ENCODE measurements around the gene GPR78.

GRCh38 chr4:8538703-8539567 lies 41.3 kb upstream of the GPR78 start:
- TF ChIP-seq, protein P1, sequence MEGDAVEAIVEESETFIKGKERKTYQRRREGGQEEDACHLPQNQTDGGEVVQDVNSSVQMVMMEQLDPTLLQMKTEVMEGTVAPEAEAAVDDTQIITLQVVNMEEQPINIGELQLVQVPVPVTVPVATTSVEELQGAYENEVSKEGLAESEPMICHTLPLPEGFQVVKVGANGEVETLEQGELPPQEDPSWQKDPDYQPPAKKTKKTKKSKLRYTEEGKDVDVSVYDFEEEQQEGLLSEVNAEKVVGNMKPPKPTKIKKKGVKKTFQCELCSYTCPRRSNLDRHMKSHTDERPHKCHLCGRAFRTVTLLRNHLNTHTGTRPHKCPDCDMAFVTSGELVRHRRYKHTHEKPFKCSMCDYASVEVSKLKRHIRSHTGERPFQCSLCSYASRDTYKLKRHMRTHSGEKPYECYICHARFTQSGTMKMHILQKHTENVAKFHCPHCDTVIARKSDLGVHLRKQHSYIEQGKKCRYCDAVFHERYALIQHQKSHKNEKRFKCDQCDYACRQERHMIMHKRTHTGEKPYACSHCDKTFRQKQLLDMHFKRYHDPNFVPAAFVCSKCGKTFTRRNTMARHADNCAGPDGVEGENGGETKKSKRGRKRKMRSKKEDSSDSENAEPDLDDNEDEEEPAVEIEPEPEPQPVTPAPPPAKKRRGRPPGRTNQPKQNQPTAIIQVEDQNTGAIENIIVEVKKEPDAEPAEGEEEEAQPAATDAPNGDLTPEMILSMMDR (IDR thresholded peaks at IDR 0.05; ENCODE audit: control extremely low read depth in 1 of 3, insufficient read depth in 1 of 3, low read depth in 1 of 3, low read length in 3 of 3), result no peak
- TF ChIP-seq POLR2A (IDR thresholded peaks at IDR 0.05; ENCODE audit: control extremely low read depth in 1 of 2, low read depth in 2 of 2, low read length in 2 of 2) (no peak), GABPA (IDR thresholded peaks at IDR 0.05; ENCODE audit: borderline replicate concordance, insufficient read depth, low read length) (no peak), PHF8 (conservative IDR thresholded peaks at IDR 0.05; ENCODE audit: low read depth, low read length) (no peak), USF2 (IDR thresholded peaks at IDR 0.05; ENCODE audit: low read length) (no peak), EP300 (IDR thresholded peaks at IDR 0.05; ENCODE audit: borderline replicate concordance in 1 of 2, low read depth in 2 of 2, low read length in 2 of 2) (no peak), CBX5 (IDR thresholded peaks at IDR 0.05; ENCODE audit: low read depth, low read length) (no peak), HDAC6 (IDR thresholded peaks at IDR 0.05; ENCODE audit: low read depth, low read length) (no peak), ATF3 (IDR thresholded peaks at IDR 0.05; ENCODE audit: insufficient read depth, low read depth, low read length) (no peak), CHD1 (IDR thresholded peaks at IDR 0.05; ENCODE audit: low read depth, low read length) (no peak), CEBPB (IDR thresholded peaks at IDR 0.05; ENCODE audit: low read depth, low read length) (no peak), TAF1 (IDR thresholded peaks at IDR 0.05; ENCODE audit: low read depth, low read length) (no peak), EZH2 (IDR thresholded peaks at IDR 0.05; ENCODE audit: low read depth, low read length, severe bottlenecking) (no peak), TCF12 (IDR thresholded peaks at IDR 0.05; ENCODE audit: low read depth, low read length) (no peak)

All from H1 (cell line).